ENCODE data around the gene DOK6. TPM values are rescaled to one million over a fixed set of nuclear protein-coding genes. Genes with fewer than 3 reads are reported as not detected.

Gene DOK6
- total and polyA plus RNA-seq, 2 experiments from 2014 or later = 0.29 to 0.42 TPM

DNA sequence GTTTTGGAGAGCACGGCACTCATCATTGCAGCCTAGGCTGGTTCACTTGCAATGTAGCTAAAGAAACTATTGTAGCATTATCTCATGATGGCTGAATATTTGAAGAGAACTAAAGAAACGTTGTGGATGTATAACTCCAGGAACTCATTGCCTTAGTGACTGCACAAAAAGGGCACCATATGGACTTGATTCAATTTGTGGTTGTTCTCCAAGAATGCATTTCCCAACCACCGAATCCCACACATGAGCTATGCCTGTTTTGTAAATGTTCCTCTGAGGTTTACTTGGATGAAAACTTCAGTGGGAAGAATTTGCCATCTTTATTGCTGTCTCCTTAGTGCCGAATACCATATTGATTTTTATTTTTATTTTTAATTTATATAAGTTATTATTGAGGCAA, 43.5 kb downstream of the DOK6 start:
- no peaks in the 10 kb centered on the region for H3K36me3 ChIP-seq (ENCODE audit: insufficient read depth)
- Mint-ChIP-seq H3K9me3 (peaks cover 18% of the 10 kb centered on the region), H3K4me1 (no peaks in the 10 kb centered on the region), H3K4me3 (no peak overlapping the region), H3K27ac (no peak overlapping the region), H3K27me3 (ENCODE audit: insufficient read depth, low read depth, poor library complexity) (no peaks in the 10 kb centered on the region), H3K36me3 (ENCODE audit: low read depth) (peaks cover 10% of the 10 kb centered on the region; the same call in 2 of the 3 replicates)
- H3K4me1 ChIP-seq (ENCODE audit: insufficient read depth) = no peaks in the 10 kb centered on the region
- TF ChIP-seq CREB1 (CRISPR knock-in tag; IDR thresholded peaks at IDR 0.05; ENCODE audit: low read depth) (no peak), NANOG (IDR thresholded peaks at IDR 0.05; ENCODE audit: borderline replicate concordance) (no peak), POLR2AphosphoS5 (IDR thresholded peaks at IDR 0.05; ENCODE audit: low read depth) (no peak), JUNB (IDR thresholded peaks at IDR 0.05; ENCODE audit: unreplicated experiment) (no peak), EZH2phosphoT487 (IDR thresholded peaks at IDR 0.05; ENCODE audit: unreplicated experiment) (no peak), ZNF331 (CRISPR knock-in tag; IDR thresholded peaks at IDR 0.05; ENCODE audit: low read depth) (no peak), ZNF462 (CRISPR knock-in tag; IDR thresholded peaks at IDR 0.05) (no peak), EZH2 (IDR thresholded peaks at IDR 0.05; ENCODE audit: low read depth, unreplicated experiment) (no peak), ZNF114 (CRISPR knock-in tag; IDR thresholded peaks at IDR 0.05) (no peak), CTCF (conservative IDR thresholded peaks at IDR 0.05; ENCODE audit: low read depth in 2 of 2) (no peak), STAT1 (IDR thresholded peaks at IDR 0.05; ENCODE audit: unreplicated experiment) (no peak)
- TF ChIP-seq, protein P1, sequence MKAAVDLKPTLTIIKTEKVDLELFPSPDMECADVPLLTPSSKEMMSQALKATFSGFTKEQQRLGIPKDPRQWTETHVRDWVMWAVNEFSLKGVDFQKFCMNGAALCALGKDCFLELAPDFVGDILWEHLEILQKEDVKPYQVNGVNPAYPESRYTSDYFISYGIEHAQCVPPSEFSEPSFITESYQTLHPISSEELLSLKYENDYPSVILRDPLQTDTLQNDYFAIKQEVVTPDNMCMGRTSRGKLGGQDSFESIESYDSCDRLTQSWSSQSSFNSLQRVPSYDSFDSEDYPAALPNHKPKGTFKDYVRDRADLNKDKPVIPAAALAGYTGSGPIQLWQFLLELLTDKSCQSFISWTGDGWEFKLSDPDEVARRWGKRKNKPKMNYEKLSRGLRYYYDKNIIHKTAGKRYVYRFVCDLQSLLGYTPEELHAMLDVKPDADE (IDR thresholded peaks at IDR 0.05) = no peak
- TF ChIP-seq, protein P2, sequence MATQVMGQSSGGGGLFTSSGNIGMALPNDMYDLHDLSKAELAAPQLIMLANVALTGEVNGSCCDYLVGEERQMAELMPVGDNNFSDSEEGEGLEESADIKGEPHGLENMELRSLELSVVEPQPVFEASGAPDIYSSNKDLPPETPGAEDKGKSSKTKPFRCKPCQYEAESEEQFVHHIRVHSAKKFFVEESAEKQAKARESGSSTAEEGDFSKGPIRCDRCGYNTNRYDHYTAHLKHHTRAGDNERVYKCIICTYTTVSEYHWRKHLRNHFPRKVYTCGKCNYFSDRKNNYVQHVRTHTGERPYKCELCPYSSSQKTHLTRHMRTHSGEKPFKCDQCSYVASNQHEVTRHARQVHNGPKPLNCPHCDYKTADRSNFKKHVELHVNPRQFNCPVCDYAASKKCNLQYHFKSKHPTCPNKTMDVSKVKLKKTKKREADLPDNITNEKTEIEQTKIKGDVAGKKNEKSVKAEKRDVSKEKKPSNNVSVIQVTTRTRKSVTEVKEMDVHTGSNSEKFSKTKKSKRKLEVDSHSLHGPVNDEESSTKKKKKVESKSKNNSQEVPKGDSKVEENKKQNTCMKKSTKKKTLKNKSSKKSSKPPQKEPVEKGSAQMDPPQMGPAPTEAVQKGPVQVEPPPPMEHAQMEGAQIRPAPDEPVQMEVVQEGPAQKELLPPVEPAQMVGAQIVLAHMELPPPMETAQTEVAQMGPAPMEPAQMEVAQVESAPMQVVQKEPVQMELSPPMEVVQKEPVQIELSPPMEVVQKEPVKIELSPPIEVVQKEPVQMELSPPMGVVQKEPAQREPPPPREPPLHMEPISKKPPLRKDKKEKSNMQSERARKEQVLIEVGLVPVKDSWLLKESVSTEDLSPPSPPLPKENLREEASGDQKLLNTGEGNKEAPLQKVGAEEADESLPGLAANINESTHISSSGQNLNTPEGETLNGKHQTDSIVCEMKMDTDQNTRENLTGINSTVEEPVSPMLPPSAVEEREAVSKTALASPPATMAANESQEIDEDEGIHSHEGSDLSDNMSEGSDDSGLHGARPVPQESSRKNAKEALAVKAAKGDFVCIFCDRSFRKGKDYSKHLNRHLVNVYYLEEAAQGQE (IDR thresholded peaks at IDR 0.05; ENCODE audit: unreplicated experiment) = no peak
- H3K27me3 ChIP-seq (ENCODE audit: insufficient read depth) = no peaks in the 10 kb centered on the region
- no peak overlapping the region for H3K27ac ChIP-seq (ENCODE audit: low read depth)
- no peaks in the 10 kb centered on the region for H3K79me2 ChIP-seq (replicated peaks; ENCODE audit: insufficient read depth)
- H4K20me1 ChIP-seq (replicated peaks; ENCODE audit: insufficient read depth) = no peaks in the 10 kb centered on the region
- no peaks in the 10 kb centered on the region for H3F3A ChIP-seq (replicated peaks; ENCODE audit: low read depth)
- H2AFZ ChIP-seq = no peak overlapping the region
- H3K4me3 ChIP-seq = no peak overlapping the region
- no peak for DNase-seq (ENCODE audit: low spot score)
- no peak overlapping the region for H3K4me2 ChIP-seq
- peaks cover 3% of the 10 kb centered on the region; the same call in 1 of the 2 replicates for H3K9me2 ChIP-seq (ENCODE audit: insufficient read depth)
- ATAC-seq = no peak
